NAMALWA (cell line): ENCODE data around the gene APBA2.

ENCODE experiments used
- DNase-seq: peaks from one replicate; pipeline ENCODE4 v3.0.0-alpha.2; 2015; ENCODE audit warnings: low spot score

APBA2 gene

GRCh38 chr15:28936081-28936480 is 50.3 kb downstream of the APBA2 start:
- DNase-seq, result no peak

- DNase-seq, result no peak
These were observed 50.7 kb downstream of the APBA2 start for GRCh38 chr15:28936481-28936881.

GRCh38 chr15:28937271-28937670 is 51.5 kb downstream of the APBA2 start:
- no peak for DNase-seq

- DNase-seq, result no peak
These were observed 56.3 kb downstream of the APBA2 start for GRCh38 chr15:28942046-28942445.

- no peak for DNase-seq
These were observed 56.8 kb downstream of the APBA2 start for GRCh38 chr15:28942571-28942970.

GRCh38 chr15:28943146-28943545 is 57.4 kb downstream of the APBA2 start:
- DNase-seq, result no peak

- no peak for DNase-seq
These were observed 57.9 kb downstream of the APBA2 start for GRCh38 chr15:28943611-28944230.

- DNase-seq, result no peak
These were observed 58.5 kb downstream of the APBA2 start for GRCh38 chr15:28944286-28944685.

- no peak for DNase-seq
These were observed 59.0 kb downstream of the APBA2 start for GRCh38 chr15:28944696-28945300.

- DNase-seq, result no peak
These were observed 60.0 kb downstream of the APBA2 start for GRCh38 chr15:28945626-28946230.

GRCh38 chr15:28946803-28947202 is 61.0 kb downstream of the APBA2 start:
- DNase-seq, result no peak

- no peak for DNase-seq
These were observed 61.5 kb downstream of the APBA2 start for GRCh38 chr15:28947221-28947674.

- DNase-seq, result no peak
These were observed 62.3 kb downstream of the APBA2 start for GRCh38 chr15:28948036-28948435.

GRCh38 chr15:28950916-28951315 is 65.1 kb downstream of the APBA2 start:
- no peak for DNase-seq

- no peak for DNase-seq
These were observed 67.1 kb downstream of the APBA2 start for GRCh38 chr15:28952666-28953491.

GRCh38 chr15:28953573-28954195 is 67.9 kb downstream of the APBA2 start:
- DNase-seq, result no peak

GRCh38 chr15:28954466-28955159 is 68.8 kb downstream of the APBA2 start:
- DNase-seq, result no peak

GRCh38 chr15:28955160-28955992 is 69.6 kb downstream of the APBA2 start:
- DNase-seq, result peak; percentile 14

- DNase-seq, result no peak
These were observed 70.2 kb downstream of the APBA2 start for GRCh38 chr15:28955993-28956421.

- DNase-seq, result no peak
These were observed 70.7 kb downstream of the APBA2 start for GRCh38 chr15:28956491-28956890.
